ENCODE data around the gene ZNF516. TPM values are rescaled to one million over a fixed set of nuclear protein-coding genes. Genes with fewer than 3 reads are reported as not detected.

Gene ZNF516
- total RNA-seq, 1 experiment from 2014 or later = 44.2 TPM

GRCh38 chr18:76364282-76365259 lies 130.5 kb downstream of the ZNF516 start:
- Mint-ChIP-seq H3K36me3 (ENCODE audit: insufficient read depth, unreplicated experiment) (peaks cover 12% of the 10 kb centered on the region), H3K9me3 (ENCODE audit: low read depth, unreplicated experiment) (no peaks in the 10 kb centered on the region), H3K4me3 (ENCODE audit: low read depth, unreplicated experiment) (no peak overlapping the region), H3K27me3 (ENCODE audit: unreplicated experiment) (no peaks in the 10 kb centered on the region), H3K27ac (ENCODE audit: unreplicated experiment) (no peak overlapping the region), H3K4me1 (ENCODE audit: low read depth, unreplicated experiment) (no peaks in the 10 kb centered on the region)
- intact Hi-C loops (cut with micrococcal nuclease; ENCODE audit: unreplicated experiment) = no loop called here
- no TSS peak for BruUV-seq (replicated peaks)
- DNase-seq = no peak
- CTCF ChIA-PET = no interaction called here
- TF ChIP-seq CTCF (IDR thresholded peaks at IDR 0.05; ENCODE audit: unreplicated experiment) = no peak

- BruUV-seq (replicated peaks) = no TSS peak
- Mint-ChIP-seq H3K9me3 (ENCODE audit: low read depth, unreplicated experiment) (no peaks in the 10 kb centered on the region), H3K36me3 (ENCODE audit: insufficient read depth, unreplicated experiment) (peaks cover 12% of the 10 kb centered on the region), H3K27me3 (ENCODE audit: unreplicated experiment) (no peaks in the 10 kb centered on the region), H3K27ac (ENCODE audit: unreplicated experiment) (no peak overlapping the region), H3K4me3 (ENCODE audit: low read depth, unreplicated experiment) (no peak overlapping the region), H3K4me1 (ENCODE audit: low read depth, unreplicated experiment) (no peaks in the 10 kb centered on the region)
- CTCF ChIA-PET = no interaction called here
- DNase-seq = no peak
- intact Hi-C loops (cut with micrococcal nuclease; ENCODE audit: unreplicated experiment) = no loop called here
- TF ChIP-seq CTCF (IDR thresholded peaks at IDR 0.05; ENCODE audit: unreplicated experiment) = no peak
Observed at GRCh38 chr18:76363436-76364120, 131.5 kb downstream of the ZNF516 start.

- CTCF ChIA-PET = no interaction called here
- intact Hi-C loops (cut with micrococcal nuclease; ENCODE audit: unreplicated experiment) = no loop called here
- no peak overlapping the region for H3K27ac Mint-ChIP-seq (ENCODE audit: unreplicated experiment)
Observed at GRCh38 chr18:76362676-76363075, 132.4 kb downstream of the ZNF516 start.

GRCh38 chr18:76361219-76361618 lies 133.8 kb downstream of the ZNF516 start:
- no peaks in the 10 kb centered on the region for H3K27me3 Mint-ChIP-seq (ENCODE audit: unreplicated experiment)
- no peak for TF ChIP-seq CTCF (IDR thresholded peaks at IDR 0.05; ENCODE audit: unreplicated experiment)
- H3K9me3 Mint-ChIP-seq (ENCODE audit: low read depth, unreplicated experiment) = no peaks in the 10 kb centered on the region
- DNase-seq = no peak
- intact Hi-C loops (cut with micrococcal nuclease; ENCODE audit: unreplicated experiment) = no loop called here
- BruUV-seq (replicated peaks) = no TSS peak
- H3K4me3 Mint-ChIP-seq (ENCODE audit: low read depth, unreplicated experiment) = no peak overlapping the region
- CTCF ChIA-PET = no interaction called here
- no peaks in the 10 kb centered on the region for H3K4me1 Mint-ChIP-seq (ENCODE audit: low read depth, unreplicated experiment)
- peaks cover 13% of the 10 kb centered on the region for H3K36me3 Mint-ChIP-seq (ENCODE audit: insufficient read depth, unreplicated experiment)
- H3K27ac Mint-ChIP-seq (ENCODE audit: unreplicated experiment) = no peak overlapping the region

More at GRCh38 chr18:76362676-76363075, 132.4 kb downstream of the ZNF516 start:
- H3K4me1 Mint-ChIP-seq (ENCODE audit: low read depth, unreplicated experiment) = no peaks in the 10 kb centered on the region
- H3K9me3 Mint-ChIP-seq (ENCODE audit: low read depth, unreplicated experiment) = no peaks in the 10 kb centered on the region
- no peak overlapping the region for H3K4me3 Mint-ChIP-seq (ENCODE audit: low read depth, unreplicated experiment)
- peaks cover 12% of the 10 kb centered on the region for H3K36me3 Mint-ChIP-seq (ENCODE audit: insufficient read depth, unreplicated experiment)
- no peak for DNase-seq
- no peaks in the 10 kb centered on the region for H3K27me3 Mint-ChIP-seq (ENCODE audit: unreplicated experiment)
- no TSS peak for BruUV-seq (replicated peaks)
- no peak for TF ChIP-seq CTCF (IDR thresholded peaks at IDR 0.05; ENCODE audit: unreplicated experiment)

Measured in Calu3 (cell line).